ENCODE data around the gene FAM135A.
"Not testable (repeated sequence)": the region's sequence is repeated elsewhere in the genome, so short reads cannot be mapped to it uniquely, and the experiment has no call there.

The FAM135A gene

DNA sequence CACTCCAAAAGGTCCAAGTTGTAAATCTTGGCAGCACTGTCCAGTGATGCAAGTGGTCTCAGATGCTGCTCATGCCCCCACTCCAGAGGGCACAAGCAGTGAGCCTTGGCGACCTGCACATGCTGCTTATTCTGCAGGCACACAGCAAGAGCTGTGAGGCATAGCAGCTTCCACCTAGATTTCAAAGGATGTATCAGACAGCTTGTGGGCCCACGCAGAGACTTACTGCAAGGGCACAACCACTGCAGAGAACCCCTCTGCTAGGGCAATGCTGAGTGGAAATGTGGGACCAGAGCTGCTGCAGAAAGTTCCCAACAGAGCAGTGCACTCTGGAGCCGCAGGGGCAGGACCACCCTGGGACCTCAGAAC is 179.8 kb downstream of the FAM135A start:
- H3K4me3 ChIP-seq (ENCODE audit: low read depth, low read length): no peak overlapping the region
- TF ChIP-seq, protein P1, sequence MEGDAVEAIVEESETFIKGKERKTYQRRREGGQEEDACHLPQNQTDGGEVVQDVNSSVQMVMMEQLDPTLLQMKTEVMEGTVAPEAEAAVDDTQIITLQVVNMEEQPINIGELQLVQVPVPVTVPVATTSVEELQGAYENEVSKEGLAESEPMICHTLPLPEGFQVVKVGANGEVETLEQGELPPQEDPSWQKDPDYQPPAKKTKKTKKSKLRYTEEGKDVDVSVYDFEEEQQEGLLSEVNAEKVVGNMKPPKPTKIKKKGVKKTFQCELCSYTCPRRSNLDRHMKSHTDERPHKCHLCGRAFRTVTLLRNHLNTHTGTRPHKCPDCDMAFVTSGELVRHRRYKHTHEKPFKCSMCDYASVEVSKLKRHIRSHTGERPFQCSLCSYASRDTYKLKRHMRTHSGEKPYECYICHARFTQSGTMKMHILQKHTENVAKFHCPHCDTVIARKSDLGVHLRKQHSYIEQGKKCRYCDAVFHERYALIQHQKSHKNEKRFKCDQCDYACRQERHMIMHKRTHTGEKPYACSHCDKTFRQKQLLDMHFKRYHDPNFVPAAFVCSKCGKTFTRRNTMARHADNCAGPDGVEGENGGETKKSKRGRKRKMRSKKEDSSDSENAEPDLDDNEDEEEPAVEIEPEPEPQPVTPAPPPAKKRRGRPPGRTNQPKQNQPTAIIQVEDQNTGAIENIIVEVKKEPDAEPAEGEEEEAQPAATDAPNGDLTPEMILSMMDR (conservative IDR thresholded peaks at IDR 0.05; ENCODE audit: low read depth, low read length): no peak
- no peak for DNase-seq (ENCODE audit: low read depth)

DNA sequence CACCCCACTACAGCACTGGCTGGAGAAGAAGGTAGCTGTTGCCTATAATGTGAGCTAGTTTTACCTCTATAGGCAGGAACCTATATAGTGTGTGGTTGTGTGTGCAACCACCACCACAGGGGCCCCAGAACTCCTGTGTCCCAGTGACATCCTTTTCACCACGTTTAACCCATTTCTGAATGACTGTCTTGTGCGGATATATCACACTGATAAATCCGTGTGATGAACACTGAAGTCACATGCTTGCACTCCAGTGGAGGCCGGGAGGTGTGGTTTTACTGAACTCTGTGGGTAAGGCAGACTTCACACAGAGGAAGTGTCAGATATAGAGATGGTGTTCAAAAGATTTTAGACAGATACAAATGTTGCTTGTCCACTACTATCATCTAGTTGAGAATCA is 185.9 kb downstream of the FAM135A start:
- no peak for DNase-seq (ENCODE audit: low read depth)

DNA sequence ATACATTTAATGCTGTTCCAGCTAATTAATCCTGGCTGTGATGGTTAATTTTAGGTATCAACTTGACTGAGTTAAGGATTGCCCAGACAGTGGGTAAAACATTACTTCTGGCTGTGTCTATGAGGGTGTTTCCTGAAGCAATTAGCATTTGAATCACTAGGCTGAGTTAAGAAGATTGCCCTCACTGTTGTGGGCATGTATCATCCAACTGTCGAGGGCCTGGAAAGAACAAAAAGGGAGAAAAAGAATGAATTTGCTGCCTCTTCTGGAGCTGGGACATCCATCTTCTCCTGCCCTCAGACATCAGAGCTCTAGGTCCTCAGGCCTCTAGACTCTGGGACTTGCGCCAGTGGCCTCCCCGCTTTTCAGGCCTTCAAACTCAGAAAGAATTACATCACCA is 187.7 kb downstream of the FAM135A start:
- TF ChIP-seq, protein P1 (conservative IDR thresholded peaks at IDR 0.05; ENCODE audit: low read depth, low read length): no peak
- DNase-seq (ENCODE audit: low read depth): no peak
- no peak overlapping the region for H3K4me3 ChIP-seq (ENCODE audit: low read depth, low read length)

More for the DNA sequence above, 185.9 kb downstream of the FAM135A start:
- TF ChIP-seq, protein P1 (conservative IDR thresholded peaks at IDR 0.05; ENCODE audit: low read depth, low read length): no peak
- no peak overlapping the region for H3K4me3 ChIP-seq (ENCODE audit: low read depth, low read length)

DNA sequence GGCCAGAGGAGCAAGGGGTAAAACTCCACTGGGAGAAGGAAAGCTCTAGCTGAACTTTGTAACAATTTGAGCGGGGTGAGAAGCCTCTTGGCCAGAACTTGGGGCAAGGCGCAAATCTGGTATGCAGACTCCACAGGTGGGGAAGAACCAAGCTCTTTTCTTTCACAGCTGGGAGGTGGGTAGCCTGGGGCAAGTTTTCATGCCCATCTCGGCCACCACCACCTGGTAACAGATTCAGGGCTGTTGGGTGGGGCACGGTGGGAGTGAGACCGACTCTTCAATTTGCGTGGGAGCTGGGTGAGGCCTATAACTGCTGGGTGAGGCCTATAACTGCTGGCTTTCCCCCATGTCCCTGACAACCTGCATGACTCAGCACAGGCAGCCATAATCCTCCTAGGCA is 190.9 kb downstream of the FAM135A start:
- TF ChIP-seq, protein P1 (conservative IDR thresholded peaks at IDR 0.05; ENCODE audit: low read depth, low read length): no peak
- no peak overlapping the region for H3K4me3 ChIP-seq (ENCODE audit: low read depth, low read length)
- DNase-seq (ENCODE audit: low read depth): no peak

- DNase-seq (ENCODE audit: low read depth); H3K4me3 ChIP-seq (ENCODE audit: low read depth, low read length): not testable (repeated sequence)
Observed at GRCh38 chr6:70607371-70607770, 194.1 kb downstream of the FAM135A start.

GRCh38 chr6:70609181-70609580 is 195.9 kb downstream of the FAM135A start:
- H3K4me3 ChIP-seq (ENCODE audit: low read depth, low read length); DNase-seq (ENCODE audit: low read depth): not testable (repeated sequence)
